ENCODE results near the gene NRAP. TPM values are rescaled to one million over a fixed set of nuclear protein-coding genes. Genes with fewer than 3 reads are reported as not detected.

NRAP gene
- total RNA-seq, 1 donor from 2014 or later, result not detected

DNA sequence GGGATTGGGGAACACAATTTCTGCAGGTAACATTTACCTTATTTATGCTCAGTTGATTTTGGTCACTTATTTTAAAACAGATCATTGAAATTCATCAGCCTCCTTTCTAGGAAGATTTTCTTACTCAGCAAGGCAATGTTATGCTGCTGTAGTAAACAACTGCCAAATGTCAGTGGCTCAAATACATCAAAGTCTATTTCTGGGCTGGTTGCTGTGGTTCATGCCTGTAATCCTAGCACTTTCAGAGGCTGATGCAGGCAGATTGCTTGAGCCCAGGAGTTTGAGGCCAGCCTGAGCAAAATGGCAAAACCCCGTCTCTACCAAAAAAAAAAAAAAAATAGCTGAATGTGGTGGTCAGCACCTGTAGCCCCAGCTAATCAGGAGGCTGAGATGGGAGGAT lies 85.1 kb downstream of the NRAP start:
- no peak overlapping the region for H3K27ac Mint-ChIP-seq

DNA sequence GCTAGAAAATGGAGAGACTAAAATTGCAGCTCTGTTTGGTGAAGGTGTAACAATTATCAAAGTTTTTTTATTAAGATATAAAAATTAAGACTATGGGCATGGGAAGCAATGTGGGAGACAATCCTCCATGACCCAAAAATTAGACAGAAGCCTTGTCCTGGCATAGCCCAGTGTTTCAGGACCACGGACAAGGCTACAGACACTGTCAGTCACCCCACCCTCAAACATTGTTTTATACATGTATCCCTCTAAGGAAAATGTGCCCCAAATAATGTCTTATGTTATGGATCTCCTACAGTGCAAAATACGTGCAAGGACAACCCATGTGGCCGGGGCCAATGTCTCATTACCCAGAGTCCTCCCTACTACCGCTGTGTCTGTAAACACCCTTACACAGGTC lies 87.0 kb downstream of the NRAP start:
- H3K27ac Mint-ChIP-seq, result no peak overlapping the region
- no peaks in the 10 kb centered on the region for H3K4me1 Mint-ChIP-seq
- Histone ChIP-seq H3K9me3 (ENCODE audit: low read depth) (no peaks in the 10 kb centered on the region), H3K27me3 (peaks cover 13% of the 10 kb centered on the region), H3K79me2 (ENCODE audit: low read depth) (no peaks in the 10 kb centered on the region), H3K4me3 (no peak overlapping the region), H3K4me1 (no peaks in the 10 kb centered on the region), H3K9ac (no peak overlapping the region), H4K20me1 (ENCODE audit: low read depth) (no peaks in the 10 kb centered on the region), H3K36me3 (no peaks in the 10 kb centered on the region), H3F3A (ENCODE audit: low read depth) (no peaks in the 10 kb centered on the region), H3K27ac (no peak overlapping the region), H2AFZ (replicated peaks) (no peak overlapping the region), H3K4me2 (no peak overlapping the region)
- TF ChIP-seq EZH2 (IDR thresholded peaks at IDR 0.05) (no peak), EZH2phosphoT487 (IDR thresholded peaks at IDR 0.05) (no peak)
- TF ChIP-seq, protein P1, sequence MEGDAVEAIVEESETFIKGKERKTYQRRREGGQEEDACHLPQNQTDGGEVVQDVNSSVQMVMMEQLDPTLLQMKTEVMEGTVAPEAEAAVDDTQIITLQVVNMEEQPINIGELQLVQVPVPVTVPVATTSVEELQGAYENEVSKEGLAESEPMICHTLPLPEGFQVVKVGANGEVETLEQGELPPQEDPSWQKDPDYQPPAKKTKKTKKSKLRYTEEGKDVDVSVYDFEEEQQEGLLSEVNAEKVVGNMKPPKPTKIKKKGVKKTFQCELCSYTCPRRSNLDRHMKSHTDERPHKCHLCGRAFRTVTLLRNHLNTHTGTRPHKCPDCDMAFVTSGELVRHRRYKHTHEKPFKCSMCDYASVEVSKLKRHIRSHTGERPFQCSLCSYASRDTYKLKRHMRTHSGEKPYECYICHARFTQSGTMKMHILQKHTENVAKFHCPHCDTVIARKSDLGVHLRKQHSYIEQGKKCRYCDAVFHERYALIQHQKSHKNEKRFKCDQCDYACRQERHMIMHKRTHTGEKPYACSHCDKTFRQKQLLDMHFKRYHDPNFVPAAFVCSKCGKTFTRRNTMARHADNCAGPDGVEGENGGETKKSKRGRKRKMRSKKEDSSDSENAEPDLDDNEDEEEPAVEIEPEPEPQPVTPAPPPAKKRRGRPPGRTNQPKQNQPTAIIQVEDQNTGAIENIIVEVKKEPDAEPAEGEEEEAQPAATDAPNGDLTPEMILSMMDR (IDR thresholded peaks at IDR 0.05), result no peak
- DNase-seq (ENCODE audit: low spot score), result peak; percentile 67
- H3K9me3 Mint-ChIP-seq, result no peaks in the 10 kb centered on the region
- no peak overlapping the region for H3K4me3 Mint-ChIP-seq
- H3K27me3 Mint-ChIP-seq (ENCODE audit: insufficient read depth, low read depth), result peaks cover 17% of the 10 kb centered on the region
- H3K36me3 Mint-ChIP-seq, result no peaks in the 10 kb centered on the region

More for the DNA sequence above, 85.1 kb downstream of the NRAP start:
- no peak overlapping the region for H3K9ac ChIP-seq
- H3K9me3 Mint-ChIP-seq, result no peaks in the 10 kb centered on the region
- H3K4me3 ChIP-seq, result no peak overlapping the region
- peaks cover 14% of the 10 kb centered on the region for H3K27me3 Mint-ChIP-seq (ENCODE audit: insufficient read depth, low read depth)
- H3K4me2 ChIP-seq, result no peak overlapping the region
- no peak overlapping the region for H2AFZ ChIP-seq (replicated peaks)
- no peaks in the 10 kb centered on the region for H3K36me3 Mint-ChIP-seq
- no peaks in the 10 kb centered on the region for H3K79me2 ChIP-seq (ENCODE audit: low read depth)
- DNase-seq (ENCODE audit: low spot score), result no peak
- no peaks in the 10 kb centered on the region for H3K36me3 ChIP-seq
- no peak overlapping the region for H3K27ac ChIP-seq
- H3K27me3 ChIP-seq, result peaks cover 22% of the 10 kb centered on the region
- H4K20me1 ChIP-seq (ENCODE audit: low read depth), result no peaks in the 10 kb centered on the region
- TF ChIP-seq EZH2phosphoT487 (IDR thresholded peaks at IDR 0.05), result no peak
- TF ChIP-seq EZH2 (IDR thresholded peaks at IDR 0.05), result no peak
- TF ChIP-seq, protein P1 (IDR thresholded peaks at IDR 0.05), result no peak
- no peaks in the 10 kb centered on the region for H3K4me1 ChIP-seq
- H3K9me3 ChIP-seq (ENCODE audit: low read depth), result no peaks in the 10 kb centered on the region
- no peaks in the 10 kb centered on the region for H3K4me1 Mint-ChIP-seq
- no peaks in the 10 kb centered on the region for H3F3A ChIP-seq (ENCODE audit: low read depth)
- no peak overlapping the region for H3K4me3 Mint-ChIP-seq

DNA sequence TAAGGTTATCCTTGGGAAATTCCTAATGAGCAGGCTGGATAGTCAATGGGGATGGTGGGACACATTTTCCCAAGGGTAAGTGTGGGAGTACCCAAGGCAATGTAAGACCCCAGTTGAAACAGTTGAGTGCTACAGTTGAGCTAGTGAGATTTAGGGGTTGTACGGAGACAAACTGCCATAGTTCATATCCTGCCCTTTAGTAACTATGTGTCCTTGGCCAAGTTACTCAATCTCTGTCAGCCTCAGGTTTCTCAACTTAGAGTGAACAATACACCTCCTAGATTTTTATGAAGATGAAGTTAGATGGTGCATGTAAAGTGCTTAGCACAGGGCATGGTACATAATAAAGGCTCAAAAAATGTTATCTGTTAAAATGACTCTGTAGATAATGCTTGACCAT lies 90.5 kb downstream of the NRAP start:
- Histone ChIP-seq H3K27ac (no peak overlapping the region), H3K4me2 (no peak overlapping the region), H3K27me3 (peaks cover 3% of the 10 kb centered on the region), H3K4me3 (no peak overlapping the region), H4K20me1 (ENCODE audit: low read depth) (no peaks in the 10 kb centered on the region), H3K4me1 (no peaks in the 10 kb centered on the region), H3K36me3 (no peaks in the 10 kb centered on the region), H3K79me2 (ENCODE audit: low read depth) (no peaks in the 10 kb centered on the region), H3K9me3 (ENCODE audit: low read depth) (no peaks in the 10 kb centered on the region), H3F3A (ENCODE audit: low read depth) (no peaks in the 10 kb centered on the region), H3K9ac (no peak overlapping the region), H2AFZ (replicated peaks) (no peak overlapping the region)
- Mint-ChIP-seq H3K4me3 (no peak overlapping the region), H3K36me3 (no peaks in the 10 kb centered on the region), H3K4me1 (peaks cover 2% of the 10 kb centered on the region), H3K27ac (no peak overlapping the region), H3K27me3 (ENCODE audit: insufficient read depth, low read depth) (peaks cover 16% of the 10 kb centered on the region), H3K9me3 (no peaks in the 10 kb centered on the region)
- TF ChIP-seq, protein P1 (IDR thresholded peaks at IDR 0.05), result no peak
- TF ChIP-seq EZH2phosphoT487 (IDR thresholded peaks at IDR 0.05), result no peak
- TF ChIP-seq EZH2 (IDR thresholded peaks at IDR 0.05), result no peak
- no peak for DNase-seq (ENCODE audit: low spot score)
